Uterus (tissue), 4 donors: Measurements from ENCODE around the gene SFXN5. TPM values are rescaled to one million over a fixed set of nuclear protein-coding genes. Genes with fewer than 3 reads are reported as not detected.

Source experiments
- DNase-seq, 2 donors: peaks; one replicate each; pipeline ENCODE4 v3.0.0-alpha.2; 2019 to 2020
- H3K27ac ChIP-seq, 2 donors: fragments of 200-600 bp; sonication (generic); 1 replicate in 1 of 2; 2 replicates in 1 of 2; pipeline ENCODE4 v1.5.1; 2016 to 2018
- H3K27me3 ChIP-seq, 2 donors: fragments of 200-600 bp; sonication (generic); one replicate each; pipeline ENCODE4 v1.5.1; 2018 to 2019; ENCODE audit warnings: control low read depth in 1 of 2
- H3K36me3 ChIP-seq, 2 donors: fragments of 200-600 bp; sonication (generic); one replicate each; pipeline ENCODE4 v1.5.1; 2019; ENCODE audit warnings: control low read depth in 1 of 2
- H3K4me1 ChIP-seq, 2 donors: fragments of 200-600 bp; sonication (generic); one replicate each; pipeline ENCODE4 v1.5.1; 2018 to 2019; ENCODE audit warnings: control low read depth in 1 of 2
- H3K4me3 ChIP-seq, 2 donors: fragments of 200-600 bp; sonication (generic); 1 replicate in 1 of 2; 2 replicates in 1 of 2; pipeline ENCODE4 v1.5.1; 2018 to 2019; ENCODE audit warnings: mild to moderate bottlenecking in 1 of 2
- H3K9me3 ChIP-seq, 2 donors: fragments of 200-600 bp; sonication (generic); one replicate each; pipeline ENCODE4 v1.5.1; 2019; ENCODE audit warnings: control low read depth in 1 of 2
- POLR2A ChIP-seq, 2 donors: fragments of 450-650 bp; IDR thresholded peaks; one replicate each; pipeline ENCODE4 v1.6.1; 2016; ENCODE audit warnings: antibody characterized with exemption in 2 of 2, mild to moderate bottlenecking in 1 of 2, moderate library complexity in 1 of 2
- intact Hi-C: fragments of 100-400 bp; cut with DNase I; formaldehyde crosslinking; loops from one replicate; pipeline ENCODE4 v1.15.1; 2023; ENCODE audit warnings: low total_unique reads
- total RNA-seq, 4 donors: library from RNA; depleted of rRNA in 3 of 4; stranded (reverse); fragments of >200 nt in 3 of 4; gene quantifications; one replicate each; pipeline versions ENCODE4 v1.1.0 to v1.2.4, GENCODE V29; 2014 to 2023
- TF ChIP-seq, protein P1 (sequence below), 4 experiments: fragments of 200-600 bp in 2 of 4; fragments of 450-650 bp in 2 of 4; sonication (generic) in 2 of 4; IDR thresholded peaks; one replicate each; pipeline ENCODE4 v1.5.1; 2016 to 2019; ENCODE audit warnings: antibody characterized with exemption in 4 of 4, mild to moderate bottlenecking in 2 of 4, moderate library complexity in 1 of 4
- donor health status: DM: yes; HTN: yes; CAD: no.

Gene SFXN5
- total RNA-seq, 4 donors from 2014 or later, result 2.1 to 16.0 (median 10.6) TPM

- DNase-seq, result no peak
- H3K27ac ChIP-seq, result no peak overlapping the region
- H3K27me3 ChIP-seq, result no peaks in the 10 kb centered on the region
- intact Hi-C loops, result no loop called here
- TF ChIP-seq POLR2A (IDR thresholded peaks at IDR 0.05), result no peak
- TF ChIP-seq, protein P1, sequence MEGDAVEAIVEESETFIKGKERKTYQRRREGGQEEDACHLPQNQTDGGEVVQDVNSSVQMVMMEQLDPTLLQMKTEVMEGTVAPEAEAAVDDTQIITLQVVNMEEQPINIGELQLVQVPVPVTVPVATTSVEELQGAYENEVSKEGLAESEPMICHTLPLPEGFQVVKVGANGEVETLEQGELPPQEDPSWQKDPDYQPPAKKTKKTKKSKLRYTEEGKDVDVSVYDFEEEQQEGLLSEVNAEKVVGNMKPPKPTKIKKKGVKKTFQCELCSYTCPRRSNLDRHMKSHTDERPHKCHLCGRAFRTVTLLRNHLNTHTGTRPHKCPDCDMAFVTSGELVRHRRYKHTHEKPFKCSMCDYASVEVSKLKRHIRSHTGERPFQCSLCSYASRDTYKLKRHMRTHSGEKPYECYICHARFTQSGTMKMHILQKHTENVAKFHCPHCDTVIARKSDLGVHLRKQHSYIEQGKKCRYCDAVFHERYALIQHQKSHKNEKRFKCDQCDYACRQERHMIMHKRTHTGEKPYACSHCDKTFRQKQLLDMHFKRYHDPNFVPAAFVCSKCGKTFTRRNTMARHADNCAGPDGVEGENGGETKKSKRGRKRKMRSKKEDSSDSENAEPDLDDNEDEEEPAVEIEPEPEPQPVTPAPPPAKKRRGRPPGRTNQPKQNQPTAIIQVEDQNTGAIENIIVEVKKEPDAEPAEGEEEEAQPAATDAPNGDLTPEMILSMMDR (IDR thresholded peaks at IDR 0.05), result no peak
- H3K4me1 ChIP-seq, result no peaks in the 10 kb centered on the region
- H3K36me3 ChIP-seq, result no peaks in the 10 kb centered on the region
- H3K9me3 ChIP-seq, result no peaks in the 10 kb centered on the region
- no peak overlapping the region for H3K4me3 ChIP-seq
These were observed 38.8 kb downstream of the SFXN5 start for GRCh38 chr2:73032702-73033097.

DNA sequence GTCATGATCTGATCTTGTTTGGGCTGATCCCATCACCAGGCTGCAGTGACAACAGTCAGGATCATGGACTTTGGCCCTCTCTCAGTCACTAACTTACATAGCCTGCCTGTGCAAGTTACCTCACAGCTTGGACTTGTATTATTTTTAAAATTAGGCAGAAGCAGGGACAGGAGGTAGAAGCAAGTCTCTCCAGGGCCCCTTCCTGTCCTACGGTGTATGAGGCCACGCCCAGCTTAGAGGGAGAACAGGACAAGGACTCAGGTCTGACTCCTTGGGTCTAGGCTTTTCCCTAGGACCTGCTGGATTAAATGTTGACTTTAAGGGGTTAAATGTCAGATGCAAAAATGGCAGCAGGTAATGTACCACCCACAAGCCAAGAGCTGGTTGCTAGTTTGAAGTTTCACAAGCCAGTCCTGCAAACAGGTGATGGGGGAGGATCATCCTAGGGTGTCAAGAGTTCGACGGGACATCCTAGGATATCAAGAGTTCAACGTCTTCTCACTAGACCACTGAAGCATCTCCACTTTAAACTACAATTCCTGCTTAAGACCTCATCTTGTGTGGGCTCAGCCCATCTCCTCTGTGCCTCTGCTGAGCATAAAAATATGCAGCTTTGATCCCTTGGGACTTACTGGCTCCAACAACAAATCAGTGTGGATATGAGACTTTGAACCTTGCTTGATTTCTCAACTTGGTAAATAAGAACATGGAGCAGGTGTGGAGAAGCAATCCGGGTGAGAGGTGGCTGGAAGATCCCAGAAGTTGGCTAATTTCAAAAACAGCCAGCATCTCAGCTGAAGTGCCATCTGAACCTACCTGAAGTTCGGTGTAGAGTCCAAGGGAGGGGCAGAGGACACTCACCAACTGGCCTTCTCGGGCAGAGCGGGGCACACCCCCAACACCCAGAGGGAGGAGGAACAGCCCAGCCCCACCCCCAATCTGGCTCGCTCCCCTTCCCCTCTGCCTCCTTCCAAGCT lies 39.5 kb downstream of the SFXN5 start:
- no peak for DNase-seq
- H3K36me3 ChIP-seq, result no peaks in the 10 kb centered on the region
- intact Hi-C loops, result no loop called here

DNA sequence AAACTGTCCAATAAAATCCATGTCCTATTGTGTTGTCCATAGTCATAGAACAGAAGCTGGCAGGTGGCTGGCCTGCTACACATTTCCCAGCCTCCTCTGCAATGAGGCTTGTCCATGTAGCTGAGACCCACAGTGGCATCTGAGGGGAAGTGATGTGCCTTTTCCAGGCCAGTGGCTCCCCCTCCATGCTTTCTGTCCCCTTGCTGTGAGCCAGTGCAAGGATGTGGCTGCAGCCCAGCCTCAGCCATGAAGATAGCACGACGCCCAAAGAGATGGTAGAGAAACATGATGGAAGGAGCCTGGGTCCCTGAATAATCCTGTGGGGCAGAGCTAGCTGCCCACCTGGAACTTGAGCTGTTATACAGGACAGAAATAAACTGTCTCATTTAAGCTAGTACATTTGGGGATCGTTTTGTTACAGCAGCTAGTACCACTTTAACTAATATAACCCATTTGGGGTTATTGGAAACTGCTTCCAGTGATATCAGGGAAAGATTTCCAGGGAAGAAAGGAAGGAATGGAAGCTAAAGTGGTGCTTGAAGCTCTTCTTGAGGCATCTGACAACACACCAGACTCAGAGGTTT lies 40.3 kb downstream of the SFXN5 start:
- Histone ChIP-seq H3K27me3 (no peaks in the 10 kb centered on the region), H3K4me3 (no peak overlapping the region), H3K36me3 (no peaks in the 10 kb centered on the region), H3K27ac (no peak overlapping the region), H3K9me3 (no peaks in the 10 kb centered on the region), H3K4me1 (no peaks in the 10 kb centered on the region)
- intact Hi-C loops, result no loop called here
- no peak for DNase-seq
- TF ChIP-seq, protein P1 (IDR thresholded peaks at IDR 0.05), result no peak
- TF ChIP-seq POLR2A (IDR thresholded peaks at IDR 0.05), result no peak

More for the DNA sequence above, 39.5 kb downstream of the SFXN5 start:
- TF ChIP-seq, protein P1 (IDR thresholded peaks at IDR 0.05), result no peak
- TF ChIP-seq POLR2A (IDR thresholded peaks at IDR 0.05), result no peak
- H3K4me1 ChIP-seq, result no peaks in the 10 kb centered on the region
- no peak overlapping the region for H3K27ac ChIP-seq
- H3K4me3 ChIP-seq, result no peak overlapping the region
- no peaks in the 10 kb centered on the region for H3K27me3 ChIP-seq
- no peaks in the 10 kb centered on the region for H3K9me3 ChIP-seq

GRCh38 chr2:73028841-73029240 lies 42.7 kb downstream of the SFXN5 start:
- Histone ChIP-seq H3K36me3 (no peaks in the 10 kb centered on the region), H3K4me1 (no peaks in the 10 kb centered on the region), H3K9me3 (no peaks in the 10 kb centered on the region), H3K4me3 (no peak overlapping the region), H3K27ac (no peak overlapping the region), H3K27me3 (no peaks in the 10 kb centered on the region)
- intact Hi-C loops, result no loop called here
- TF ChIP-seq, protein P1 (IDR thresholded peaks at IDR 0.05), result no peak
- no peak for TF ChIP-seq POLR2A (IDR thresholded peaks at IDR 0.05)
- no peak for DNase-seq

DNA sequence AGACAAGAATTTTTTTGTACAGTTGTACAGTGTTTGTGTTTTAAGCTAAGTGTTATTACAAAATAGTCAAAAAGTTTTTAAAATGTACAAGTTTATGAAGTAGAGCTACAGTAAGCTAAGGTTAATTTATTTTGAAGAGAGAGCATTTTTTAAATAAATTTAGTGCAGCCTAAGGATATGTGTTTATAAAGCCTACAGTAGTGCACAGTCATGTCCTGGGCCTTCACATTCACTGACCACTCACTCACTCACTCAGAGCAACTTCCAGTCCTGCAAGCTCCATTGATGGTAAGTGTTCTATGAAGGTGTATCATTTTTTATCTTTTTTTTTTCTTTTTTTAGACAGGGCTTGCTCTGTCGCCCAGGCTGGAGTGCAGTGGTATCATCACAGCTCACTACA lies 44.2 kb downstream of the SFXN5 start:
- Histone ChIP-seq H3K4me1 (no peaks in the 10 kb centered on the region), H3K9me3 (no peaks in the 10 kb centered on the region), H3K27me3 (no peaks in the 10 kb centered on the region), H3K4me3 (no peak overlapping the region), H3K27ac (no peak overlapping the region), H3K36me3 (no peaks in the 10 kb centered on the region)
- TF ChIP-seq, protein P1 (IDR thresholded peaks at IDR 0.05), result no peak
- TF ChIP-seq POLR2A (IDR thresholded peaks at IDR 0.05), result no peak
- no peak for DNase-seq
- intact Hi-C loops, result no loop called here
